ENCODE results near the gene SFSWAP. TPM values are rescaled to one million over a fixed set of nuclear protein-coding genes. Genes with fewer than 3 reads are reported as not detected.
"Not testable (repeated sequence)": the region's sequence is repeated elsewhere in the genome, so short reads cannot be mapped to it uniquely, and the experiment has no call there.

SFSWAP gene
- total RNA-seq, 2 donors from 2014 or later, result 27.3 to 29.2 TPM

DNA sequence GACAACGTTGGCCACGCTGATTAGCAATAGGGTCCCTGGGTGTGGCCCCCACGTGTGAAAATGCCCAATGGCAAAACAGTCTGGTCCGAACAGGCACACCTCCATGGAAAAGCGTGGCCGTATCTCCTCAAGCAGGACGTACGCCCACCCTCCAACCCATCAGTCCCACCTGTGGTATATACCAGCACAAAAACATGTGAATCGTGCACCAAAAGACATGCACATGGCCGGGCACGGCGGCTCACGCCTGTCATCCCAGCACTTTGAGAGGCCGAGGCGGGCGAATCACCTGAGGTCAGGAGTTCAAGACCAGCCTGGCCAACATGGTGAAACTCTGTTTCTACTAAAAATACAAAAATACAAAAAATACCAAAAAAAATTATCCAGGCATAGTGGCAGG is 14.9 kb upstream of the SFSWAP start:
- intact Hi-C loops (cut with DNase I), result no loop called here
- no peak for DNase-seq (ENCODE audit: low spot score)

DNA sequence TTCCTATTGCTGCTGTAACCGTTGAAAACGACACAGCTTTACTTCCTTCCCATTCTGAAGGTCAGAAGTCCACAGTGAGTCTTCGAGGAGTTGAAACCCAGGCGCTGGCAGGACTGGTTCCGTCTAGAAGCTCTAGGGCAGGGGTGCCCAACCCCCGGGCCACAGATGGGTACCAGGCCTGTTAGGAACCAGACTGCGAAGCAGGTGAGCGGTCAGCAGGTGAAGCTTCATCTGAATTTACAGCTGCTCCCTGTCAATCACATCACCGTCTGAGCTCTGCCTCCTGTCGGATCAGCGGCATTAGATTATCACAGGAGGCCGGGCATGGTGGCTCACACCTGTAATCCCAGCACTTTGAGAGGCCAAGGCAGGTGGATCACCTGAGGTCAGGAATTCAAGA is 12.6 kb upstream of the SFSWAP start:
- intact Hi-C loops (cut with DNase I), result no loop called here
- DNase-seq (ENCODE audit: low spot score), result no peak

DNA sequence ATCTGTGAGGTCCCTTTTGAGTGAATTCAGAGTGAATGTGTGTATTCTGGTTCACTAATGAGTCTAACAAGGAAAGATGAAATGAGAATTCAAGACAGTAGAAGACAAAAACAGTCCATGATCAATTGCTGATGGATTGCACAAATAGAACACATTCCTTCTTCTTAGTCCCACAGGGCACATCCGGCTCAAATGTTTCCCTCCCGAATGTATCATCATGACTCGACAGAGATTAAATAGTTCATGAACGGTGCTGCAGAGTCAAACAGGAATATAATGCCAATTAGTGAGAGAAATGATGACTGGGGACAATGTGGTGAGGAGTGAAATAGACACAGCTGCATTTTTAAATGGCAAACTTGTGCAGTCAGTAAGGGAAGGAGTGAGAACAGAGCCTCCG is 11.5 kb upstream of the SFSWAP start:
- intact Hi-C loops (cut with DNase I), result no loop called here
- no peak for DNase-seq (ENCODE audit: low spot score)

DNA sequence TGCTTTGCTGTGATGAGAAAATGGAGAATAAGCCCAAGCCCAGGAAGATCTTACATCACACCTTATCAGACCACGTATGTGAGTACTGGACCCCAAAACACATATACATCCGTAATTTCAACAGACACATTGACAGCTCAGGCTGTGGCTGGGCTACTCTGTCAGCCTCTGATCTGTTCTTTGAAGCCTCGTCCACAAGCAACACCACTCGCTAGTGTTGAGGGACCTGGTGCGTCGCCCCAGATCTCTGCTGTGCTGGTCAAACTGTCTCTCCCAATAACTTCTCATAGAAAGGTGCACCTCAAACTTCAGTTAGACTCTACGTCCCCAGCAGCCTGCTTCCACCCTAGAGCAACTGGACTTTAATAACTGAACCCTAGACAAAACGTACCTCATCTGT is 10.6 kb upstream of the SFSWAP start:
- intact Hi-C loops (cut with DNase I), result no loop called here
- no peak for DNase-seq (ENCODE audit: low spot score)

DNA sequence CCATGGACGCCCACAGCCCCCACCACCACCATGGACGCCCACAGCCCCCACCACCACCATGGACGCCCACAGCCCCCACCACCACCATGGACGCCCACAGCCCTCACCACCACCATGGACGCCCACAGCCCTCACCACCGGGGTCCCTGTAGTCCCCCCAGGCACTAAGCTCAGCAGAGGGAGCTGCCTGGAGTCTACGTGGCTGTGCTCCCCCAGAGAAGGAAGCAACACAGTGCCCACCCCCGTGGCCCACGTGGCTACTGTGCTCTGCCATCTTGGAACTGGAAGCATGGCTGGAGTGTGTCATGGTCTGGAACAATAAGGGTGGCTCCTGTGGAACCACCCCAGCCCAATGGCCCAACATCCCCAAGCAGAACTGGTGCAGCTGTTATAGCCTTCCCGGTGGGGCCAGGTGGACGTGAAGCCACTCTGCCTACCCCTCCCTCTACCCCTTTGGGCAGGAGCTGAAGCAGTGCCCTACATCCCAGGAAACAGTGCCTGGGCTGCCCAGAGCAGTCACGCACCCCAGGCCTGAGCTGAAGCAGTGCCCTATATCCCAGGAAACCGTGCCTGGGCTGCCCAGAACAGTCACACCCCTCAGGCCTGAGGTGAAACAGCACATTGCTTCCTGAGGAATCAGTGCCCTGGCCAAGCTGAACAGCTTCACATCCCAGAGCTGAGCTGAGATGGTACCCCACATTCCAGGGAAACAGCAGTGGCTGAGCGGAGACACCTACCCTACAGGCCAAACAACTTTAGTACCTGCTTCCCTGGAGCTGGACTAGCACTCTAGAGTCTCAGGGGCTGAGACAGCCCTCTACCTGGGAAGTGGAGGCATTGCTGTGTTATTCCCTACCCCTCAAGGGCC is 9.0 kb upstream of the SFSWAP start:
- no peak for DNase-seq (ENCODE audit: low spot score)
- intact Hi-C loops (cut with DNase I), result no loop called here

DNA sequence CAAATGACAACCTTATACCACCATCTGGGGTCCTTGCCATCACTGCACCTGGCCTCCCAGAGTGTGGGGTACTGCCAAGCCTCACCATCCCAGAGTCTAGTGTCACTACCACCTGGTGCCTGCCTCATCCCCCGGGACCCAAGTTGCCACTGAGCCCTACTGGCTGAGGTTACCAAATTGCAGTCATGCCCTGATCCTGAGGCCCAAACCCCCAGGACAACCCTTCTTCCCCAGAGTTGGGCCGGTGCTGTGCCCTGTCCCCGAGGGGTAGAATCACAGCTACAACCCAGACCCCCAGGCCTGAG is 8.4 kb upstream of the SFSWAP start:
- intact Hi-C loops (cut with DNase I), result no loop called here
- no peak for DNase-seq (ENCODE audit: low spot score)

DNA sequence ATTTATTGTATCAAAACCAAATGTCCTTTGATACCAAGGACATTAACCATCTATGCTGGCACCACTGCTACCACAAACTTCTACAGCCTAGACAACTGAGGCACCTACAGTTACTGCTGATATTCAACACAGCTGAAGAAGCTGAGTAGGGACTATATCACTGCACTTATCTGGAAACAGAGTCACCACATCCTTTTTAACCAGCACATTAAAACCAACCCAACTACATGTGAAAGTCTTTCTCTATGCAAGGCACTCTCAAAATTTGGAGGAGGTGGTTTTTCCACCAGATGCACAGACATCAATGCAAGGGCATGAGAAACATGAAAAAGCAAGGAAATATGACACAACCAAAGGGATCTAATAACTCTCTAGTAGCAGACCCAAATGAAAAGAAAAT is 7.7 kb upstream of the SFSWAP start:
- no peak for DNase-seq (ENCODE audit: low spot score)
- intact Hi-C loops (cut with DNase I), result no loop called here

DNA sequence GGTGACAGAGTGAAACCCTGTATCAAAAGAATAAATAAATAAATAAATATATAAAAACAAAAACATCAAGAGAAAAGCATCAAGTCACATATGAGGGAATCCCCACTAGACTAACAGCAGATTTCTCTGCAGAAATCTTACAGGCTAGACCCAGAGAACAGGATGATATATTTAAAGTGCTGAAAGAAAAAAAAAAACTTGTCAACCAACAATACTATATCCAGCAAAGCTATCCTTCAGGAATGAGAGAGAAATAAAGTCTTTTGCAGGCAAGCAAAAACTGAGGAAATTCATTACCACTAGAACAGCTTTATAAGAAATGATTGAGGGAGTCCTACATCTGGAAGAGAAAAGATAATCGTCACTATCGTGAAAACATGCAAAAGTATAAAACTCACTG is 6.4 kb upstream of the SFSWAP start:
- no peak for DNase-seq (ENCODE audit: low spot score)
- intact Hi-C loops (cut with DNase I), result no loop called here

DNA sequence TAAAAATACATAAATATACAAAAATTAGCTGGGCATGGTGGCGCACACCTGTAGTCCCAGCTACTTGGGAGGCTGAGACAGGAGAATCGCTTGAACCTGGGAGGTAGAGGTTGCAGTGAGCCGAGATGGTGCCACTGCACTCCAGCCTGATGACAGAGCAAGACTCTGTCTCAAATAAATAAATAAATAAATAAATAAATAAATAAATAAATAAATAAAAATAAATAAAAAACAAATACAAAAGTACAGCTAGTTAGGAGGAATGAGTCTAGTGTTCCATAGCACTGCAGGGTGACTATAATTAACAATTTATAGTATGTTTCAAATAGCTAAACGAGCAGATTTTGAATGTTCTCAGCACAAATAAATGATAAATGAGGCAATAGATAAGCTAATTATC is 4.2 kb upstream of the SFSWAP start:
- DNase-seq (ENCODE audit: low spot score); intact Hi-C loops (cut with DNase I): not testable (repeated sequence)

DNA sequence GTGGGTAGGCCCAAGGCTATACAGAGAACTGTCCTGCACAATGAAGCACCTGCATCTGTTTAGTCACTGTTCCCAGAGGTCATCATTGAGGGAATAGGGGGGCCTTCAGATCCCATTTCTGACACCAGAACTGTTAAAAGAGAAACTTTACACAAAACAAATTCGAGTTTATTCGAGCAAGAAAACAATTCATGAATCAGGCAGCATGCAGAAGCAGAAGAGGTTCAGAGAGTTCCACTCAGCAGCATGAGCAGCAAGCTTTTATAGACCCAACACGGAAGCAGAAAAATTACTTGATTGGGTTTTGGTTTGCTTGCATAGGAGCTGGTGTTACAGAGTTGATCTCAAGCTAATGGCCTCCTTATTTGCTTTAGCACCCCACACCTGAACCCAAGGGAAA is 1.7 kb upstream of the SFSWAP start:
- no peak for DNase-seq (ENCODE audit: low spot score)
- intact Hi-C loops (cut with DNase I), result no loop called here

DNA sequence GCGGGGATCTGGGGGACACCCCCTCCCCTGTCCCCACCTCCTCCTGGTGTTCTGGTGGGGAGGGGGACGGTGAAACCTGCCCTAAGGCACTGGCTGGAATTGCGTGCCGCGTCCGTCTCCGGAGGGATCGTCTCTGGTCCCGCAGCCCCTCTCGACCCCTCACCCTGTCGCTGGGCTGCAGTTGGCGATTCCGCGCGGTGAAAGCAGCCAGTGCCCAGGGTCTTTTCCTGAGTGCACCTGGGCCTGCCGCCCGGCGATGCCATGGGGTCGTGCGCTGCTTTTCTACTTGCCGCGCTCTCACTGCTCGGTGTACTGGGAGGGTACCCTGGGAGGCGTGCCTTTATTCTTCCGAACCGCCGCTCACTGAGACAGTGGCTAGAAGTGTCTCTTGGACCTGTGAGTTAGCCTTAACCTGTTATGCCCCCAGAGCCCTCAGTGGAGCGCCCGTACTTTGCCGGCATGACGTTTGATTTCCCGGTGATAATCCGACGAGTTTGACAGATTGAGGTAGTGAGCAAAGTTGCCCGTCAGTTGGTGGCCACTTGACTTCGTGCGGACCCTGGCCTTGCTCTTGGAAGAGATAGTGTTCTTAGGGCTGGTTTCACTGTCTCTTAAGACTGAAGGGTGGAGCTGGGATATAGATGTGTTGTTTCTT is 788 bp downstream of the SFSWAP start:
- no peak for DNase-seq (ENCODE audit: low spot score)
- intact Hi-C loops (cut with DNase I), result no loop called here

DNA sequence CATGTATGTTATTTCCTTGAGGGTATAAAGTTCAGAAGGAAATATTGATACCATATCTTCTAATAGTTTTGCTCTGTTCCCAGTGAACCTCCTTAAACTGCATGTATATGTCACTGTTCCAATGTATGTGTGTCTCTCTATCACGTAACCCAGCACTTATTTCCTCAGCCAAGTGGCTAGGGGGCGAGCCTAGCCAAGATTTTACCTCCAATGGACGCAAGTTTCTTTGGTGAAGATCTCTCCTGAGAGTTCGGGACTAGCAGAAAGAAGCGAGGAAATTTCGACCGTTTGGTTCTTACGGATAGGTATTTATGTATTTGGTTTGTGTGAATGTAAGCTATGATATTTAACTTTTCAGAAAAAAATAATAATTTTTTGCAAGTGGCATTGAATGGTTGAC is 2.5 kb downstream of the SFSWAP start:
- no peak for DNase-seq (ENCODE audit: low spot score)
- intact Hi-C loops (cut with DNase I), result no loop called here

DNA sequence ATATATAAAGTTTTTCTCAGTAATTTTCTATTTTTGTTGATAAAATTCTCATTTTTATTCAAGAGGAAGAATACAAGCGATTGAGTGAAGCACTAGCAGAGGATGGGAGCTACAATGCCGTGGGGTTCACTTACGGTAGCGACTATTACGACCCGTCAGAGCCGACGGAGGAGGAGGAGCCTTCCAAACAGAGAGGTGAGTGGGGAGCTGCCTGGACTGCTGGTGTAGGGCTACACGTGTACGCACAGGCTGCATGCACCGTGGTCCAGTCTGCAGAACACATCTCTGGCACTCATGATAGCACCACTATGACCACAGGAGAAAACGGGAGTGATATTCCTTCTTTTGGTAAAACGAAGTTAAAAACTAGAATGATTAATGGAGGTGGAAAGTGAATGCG is 3.9 kb downstream of the SFSWAP start:
- no peak for DNase-seq (ENCODE audit: low spot score)
- intact Hi-C loops (cut with DNase I), result no loop called here

DNA sequence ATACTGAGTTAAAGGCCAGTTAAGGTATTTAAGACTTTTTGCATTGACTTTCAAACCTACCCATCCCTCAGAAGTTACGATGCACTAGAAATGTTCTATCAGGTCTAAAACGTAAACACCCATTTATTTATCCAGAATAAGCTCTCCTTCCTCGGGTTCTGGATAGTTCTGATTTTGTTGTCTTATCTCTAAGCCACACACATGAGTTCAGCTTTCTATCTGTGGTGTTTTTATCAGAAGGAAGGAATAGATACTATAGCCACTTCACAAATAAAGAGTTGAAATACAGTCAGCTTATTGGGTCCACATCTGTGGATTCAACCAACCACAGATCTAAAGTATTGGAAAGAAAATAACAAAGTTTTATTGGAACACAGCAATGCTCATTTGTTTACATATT is 5.4 kb downstream of the SFSWAP start:
- no peak for DNase-seq (ENCODE audit: low spot score)
- intact Hi-C loops (cut with DNase I), result no loop called here

DNA sequence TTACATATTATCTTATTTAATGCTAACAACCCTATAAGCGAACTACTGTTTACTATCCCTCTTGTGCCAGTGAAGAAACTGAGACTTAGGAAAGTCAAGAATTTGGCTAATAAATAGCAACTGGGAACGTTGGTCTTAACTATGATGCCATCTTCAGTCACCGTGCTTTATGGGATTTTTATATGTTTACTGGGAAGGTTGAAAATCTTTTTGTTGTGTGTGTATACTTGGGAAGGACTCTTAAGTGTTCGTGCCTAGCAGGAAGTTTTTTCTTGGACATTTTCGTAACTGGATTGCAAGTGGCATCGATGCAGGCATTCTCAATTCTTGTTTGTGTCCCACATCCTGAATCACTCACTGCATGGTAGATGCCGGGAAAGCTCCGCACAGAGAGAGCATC is 9.4 kb downstream of the SFSWAP start:
- intact Hi-C loops (cut with DNase I), result no loop called here
- no peak for DNase-seq (ENCODE audit: low spot score)

DNA sequence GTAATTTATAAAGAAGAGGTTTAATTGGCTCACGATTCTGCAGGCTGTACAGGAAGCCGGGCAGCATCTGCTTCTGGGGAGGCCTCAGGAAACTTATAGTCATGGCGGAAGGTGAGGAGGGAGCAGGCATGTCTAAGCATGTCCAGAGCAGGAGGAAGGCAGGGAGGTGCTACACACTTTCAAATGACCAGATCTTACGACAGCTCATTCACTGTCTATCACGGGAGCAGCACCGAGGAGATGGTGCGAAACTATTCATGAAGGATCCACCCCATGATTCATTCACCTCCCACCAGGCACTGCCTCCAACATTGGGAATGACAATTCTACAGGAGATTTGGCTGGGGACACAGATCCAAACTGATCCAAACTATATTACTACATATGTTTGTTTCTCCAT is 10.0 kb downstream of the SFSWAP start:
- intact Hi-C loops (cut with DNase I), result no loop called here
- no peak for DNase-seq (ENCODE audit: low spot score)

DNA sequence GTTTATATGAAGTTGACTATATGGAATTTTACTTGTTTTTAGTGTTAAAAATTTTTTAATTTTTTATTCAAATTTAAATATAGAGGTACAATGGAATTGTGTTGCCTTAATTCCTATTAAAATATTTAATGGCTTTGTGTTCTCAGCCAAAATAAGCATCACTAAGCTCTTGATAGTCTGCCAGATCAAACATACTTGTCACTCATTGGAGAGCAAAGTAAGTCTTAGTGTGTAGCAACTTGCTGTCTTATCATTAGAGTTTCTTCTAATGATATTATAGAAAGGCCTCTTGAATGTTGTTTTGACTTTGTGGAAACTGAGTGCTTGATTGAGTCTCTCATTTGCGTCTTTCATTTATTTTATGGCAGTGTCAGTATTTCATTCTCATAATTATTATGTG is 10.7 kb downstream of the SFSWAP start:
- intact Hi-C loops (cut with DNase I), result no loop called here

DNA sequence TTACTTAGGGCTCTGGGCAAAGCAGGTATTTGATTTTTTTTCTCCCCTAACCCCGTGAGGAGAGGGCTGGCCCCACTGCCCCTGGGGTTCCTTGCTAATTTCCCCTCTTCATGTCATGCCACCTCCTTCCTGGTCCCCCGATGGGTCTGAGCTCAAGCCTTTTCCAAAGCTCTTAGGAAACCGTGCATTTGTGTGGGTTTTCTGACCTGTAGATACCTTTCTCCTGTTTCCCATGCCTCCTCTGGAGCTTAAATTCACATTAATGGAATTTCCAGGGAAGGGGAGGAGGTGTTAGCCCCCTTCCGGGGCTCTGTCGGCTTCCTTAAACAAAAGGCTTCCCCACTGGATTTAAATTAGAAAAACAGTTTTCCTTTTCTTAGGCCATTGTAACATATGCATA is 12.6 kb downstream of the SFSWAP start:
- intact Hi-C loops (cut with DNase I), result no loop called here
- no peak for DNase-seq (ENCODE audit: low spot score)

More for the DNA sequence above, 10.7 kb downstream of the SFSWAP start:
- DNase-seq (ENCODE audit: low spot score), result no peak

DNA sequence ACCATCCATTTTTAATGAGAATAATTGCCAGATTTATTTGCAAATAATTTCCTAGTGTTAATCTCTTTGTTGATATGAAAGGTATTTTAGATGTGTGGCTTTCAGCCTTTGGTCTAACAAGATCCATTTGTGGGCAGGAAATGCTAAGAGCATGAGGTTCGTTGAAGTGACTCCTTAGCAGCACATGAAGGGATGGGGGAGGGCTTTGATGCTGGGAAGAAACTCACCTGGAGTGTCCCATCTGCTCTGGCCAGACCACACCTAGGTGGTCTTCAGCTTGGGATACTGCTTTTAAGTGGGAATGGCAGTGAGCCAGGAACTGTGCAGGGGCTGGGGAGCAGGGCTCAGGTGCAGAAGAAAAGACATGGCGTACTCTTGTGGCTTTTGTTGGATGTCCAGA is 13.6 kb downstream of the SFSWAP start:
- no peak for DNase-seq (ENCODE audit: low spot score)
- intact Hi-C loops (cut with DNase I), result no loop called here

DNA sequence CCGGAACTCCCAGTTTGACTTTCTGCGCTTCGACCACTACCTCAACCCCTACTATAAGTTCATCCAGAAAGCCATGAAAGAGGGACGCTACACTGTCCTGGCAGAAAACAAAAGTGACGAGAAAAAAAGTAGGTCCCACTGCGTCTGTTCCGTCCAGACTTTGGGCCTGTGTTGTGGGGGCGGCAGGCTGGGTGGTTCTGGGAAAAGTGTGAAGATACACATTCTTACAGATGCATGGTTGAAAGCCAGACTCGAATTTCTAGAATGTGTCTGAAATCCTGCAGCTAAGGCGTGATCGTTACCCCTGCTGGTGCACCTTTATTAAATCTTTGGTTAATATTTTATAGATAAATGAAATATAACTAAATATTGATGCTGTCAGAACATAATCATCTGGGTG is 14.6 kb downstream of the SFSWAP start:
- intact Hi-C loops (cut with DNase I), result no loop called here
- DNase-seq (ENCODE audit: low spot score), result no peak

DNA sequence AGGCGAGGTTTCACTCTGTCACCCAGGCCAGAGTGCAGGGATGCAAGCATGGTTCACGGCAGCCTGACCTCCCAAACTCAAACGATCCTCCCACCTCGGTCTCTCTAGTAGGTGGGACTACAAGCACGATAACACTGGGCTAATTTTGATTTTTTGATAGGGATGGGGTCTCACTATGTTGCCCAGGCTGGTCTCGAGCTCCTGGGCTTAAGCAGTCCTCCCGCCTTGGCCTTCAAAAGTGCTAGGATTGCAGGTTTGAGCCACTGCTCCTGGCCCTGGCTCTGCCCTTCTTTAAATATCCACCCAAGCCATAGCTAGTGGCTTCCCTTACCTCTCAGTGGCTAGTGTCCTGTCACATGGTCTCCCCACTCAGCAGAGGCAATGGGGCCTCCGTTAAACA is 17.8 kb downstream of the SFSWAP start:
- no peak for DNase-seq (ENCODE audit: low spot score)
- intact Hi-C loops (cut with DNase I), result no loop called here
